Neural progenitor cell (in vitro differentiated cells): ENCODE results near the gene KCNB1. TPM values are rescaled to one million over a fixed set of nuclear protein-coding genes. Genes with fewer than 3 reads are reported as not detected.

ENCODE experiments used
- DNase-seq: peaks from one replicate; pipeline ENCODE4 v3.0.0-alpha.2; 2016; ENCODE audit warnings: low spot score
- H2AFZ ChIP-seq: fragments of 200-600 bp; sonication (generic); replicated peaks from 2 replicates; pipeline ENCODE4 v1.6.1; 2016; ENCODE audit warnings: antibody characterized with exemption
- H3F3A ChIP-seq: fragments of 200-600 bp; sonication (generic); 2 replicates; pipeline ENCODE4 v1.6.1; 2016; ENCODE audit warnings: antibody characterized with exemption, low read depth
- H3K27ac ChIP-seq: fragments of 200-600 bp; sonication (generic); 2 replicates; pipeline ENCODE4 v1.5.1; 2016; ENCODE audit warnings: mild to moderate bottlenecking
- H3K27me3 ChIP-seq: fragments of 200-600 bp; sonication (generic); 2 replicates; pipeline ENCODE4 v1.6.1; 2016; ENCODE audit warnings: mild to moderate bottlenecking, moderate library complexity
- H3K36me3 ChIP-seq: fragments of 200-600 bp; sonication (generic); 2 replicates; pipeline ENCODE4 v1.5.1; 2016
- H3K4me1 ChIP-seq: fragments of 200-600 bp; sonication (generic); 2 replicates; pipeline ENCODE4 v1.6.1; 2016; ENCODE audit warnings: mixed run types
- H3K4me2 ChIP-seq: fragments of 200-600 bp; sonication (generic); 2 replicates; pipeline ENCODE4 v1.6.1; 2016
- H3K4me3 ChIP-seq: fragments of 200-600 bp; sonication (generic); 2 replicates; pipeline ENCODE4 v1.5.1; 2016
- H3K79me2 ChIP-seq: fragments of 200-600 bp; sonication (generic); 2 replicates; pipeline ENCODE4 v1.6.1; 2016; ENCODE audit warnings: low read depth
- H3K9ac ChIP-seq: fragments of 200-600 bp; sonication (generic); 2 replicates; pipeline ENCODE4 v1.6.1; 2016
- H3K9me3 ChIP-seq: fragments of 200-600 bp; sonication (generic); 2 replicates; pipeline ENCODE4 v1.5.1; 2016; ENCODE audit warnings: low read depth
- H4K20me1 ChIP-seq: fragments of 200-600 bp; sonication (generic); 2 replicates; pipeline ENCODE4 v1.6.1; 2016; ENCODE audit warnings: low read depth
- H3K27ac Mint-ChIP-seq: 3 replicates; pipeline ENCODE4 v1.8.0; 2021; ENCODE audit warnings: mixed read lengths
- H3K27me3 Mint-ChIP-seq: 2 replicates; pipeline ENCODE4 v1.8.0; 2022; ENCODE audit warnings: low read depth, mild to moderate bottlenecking, inconsistent platforms, moderate library complexity, mixed read lengths; ENCODE audit not compliant: insufficient read depth
- H3K36me3 Mint-ChIP-seq: 3 replicates; pipeline ENCODE4 v1.8.0; 2021; ENCODE audit warnings: mixed read lengths
- H3K4me1 Mint-ChIP-seq: 3 replicates; pipeline ENCODE4 v1.8.0; 2021; ENCODE audit warnings: mixed read lengths
- H3K4me3 Mint-ChIP-seq: 3 replicates; pipeline ENCODE4 v1.8.0; 2021; ENCODE audit warnings: mild to moderate bottlenecking, moderate library complexity, mixed read lengths
- H3K9me3 Mint-ChIP-seq: 3 replicates; pipeline ENCODE4 v1.8.0; 2020; ENCODE audit warnings: mixed read lengths
- CTCF ChIP-seq: fragments of 200-600 bp; sonication (generic); IDR thresholded peaks from 2 replicates; pipeline ENCODE4 v1.5.1; 2017; ENCODE audit warnings: antibody characterized with exemption, mild to moderate bottlenecking
- EZH2 ChIP-seq: fragments of 200-600 bp; sonication (generic); IDR thresholded peaks from 2 replicates; pipeline ENCODE4 v1.6.1; 2017; ENCODE audit warnings: antibody characterized with exemption, mild to moderate bottlenecking, moderate library complexity
- EZH2phosphoT487 ChIP-seq: fragments of 200-600 bp; sonication (generic); IDR thresholded peaks from 2 replicates; pipeline ENCODE4 v1.6.1; 2017; ENCODE audit warnings: antibody characterized with exemption
- total RNA-seq: library from RNA; depleted of rRNA; stranded (reverse); fragments of >200 nt; gene quantifications from 2 replicates; pipeline ENCODE4 v1.2.3, GENCODE V29; 2015; ENCODE audit warnings: low replicate concordance

Gene KCNB1
- total RNA-seq, 1 donor from 2014 or later, result 0.97 TPM

GRCh38 chr20:49466114-49466912, 16.2 kb downstream of the KCNB1 start:
- no peak overlapping the region for H3K4me3 ChIP-seq
- Mint-ChIP-seq H3K36me3 (no peaks in the 10 kb centered on the region), H3K27me3 (peaks cover 7% of the 10 kb centered on the region), H3K4me1 (peaks cover 7% of the 10 kb centered on the region), H3K4me3 (no peak overlapping the region), H3K9me3 (no peaks in the 10 kb centered on the region), H3K27ac (no peak overlapping the region)
- no peak overlapping the region for H3K9ac ChIP-seq
- no peak overlapping the region for H2AFZ ChIP-seq
- H3K4me2 ChIP-seq, result no peak overlapping the region
- H3K4me1 ChIP-seq, result no peaks in the 10 kb centered on the region
- H3F3A ChIP-seq, result no peaks in the 10 kb centered on the region
- H3K36me3 ChIP-seq, result no peaks in the 10 kb centered on the region
- DNase-seq, result no peak
- no peaks in the 10 kb centered on the region for H3K79me2 ChIP-seq
- TF ChIP-seq EZH2phosphoT487, result no peak
- no peak for TF ChIP-seq EZH2
- TF ChIP-seq CTCF, result no peak
- no peaks in the 10 kb centered on the region for H3K9me3 ChIP-seq
- H3K27me3 ChIP-seq, result no peaks in the 10 kb centered on the region
- no peak overlapping the region for H3K27ac ChIP-seq
- H4K20me1 ChIP-seq, result no peaks in the 10 kb centered on the region

- H3K4me1 Mint-ChIP-seq, result peaks cover 7% of the 10 kb centered on the region
- no peaks in the 10 kb centered on the region for H3K9me3 Mint-ChIP-seq
- H3K9me3 ChIP-seq, result no peaks in the 10 kb centered on the region
- DNase-seq, result no peak
- no peaks in the 10 kb centered on the region for H3K36me3 Mint-ChIP-seq
- H3F3A ChIP-seq, result no peaks in the 10 kb centered on the region
- no peaks in the 10 kb centered on the region for H3K79me2 ChIP-seq
- no peak overlapping the region for H3K4me2 ChIP-seq
- H3K27ac Mint-ChIP-seq, result no peak overlapping the region
- H3K27me3 Mint-ChIP-seq, result peaks cover 7% of the 10 kb centered on the region
- no peak overlapping the region for H3K27ac ChIP-seq
- no peak for TF ChIP-seq EZH2phosphoT487
- H3K4me1 ChIP-seq, result no peaks in the 10 kb centered on the region
- no peak overlapping the region for H2AFZ ChIP-seq
- no peaks in the 10 kb centered on the region for H3K27me3 ChIP-seq
- H3K4me3 ChIP-seq, result no peak overlapping the region
- no peaks in the 10 kb centered on the region for H4K20me1 ChIP-seq
- no peaks in the 10 kb centered on the region for H3K36me3 ChIP-seq
- no peak overlapping the region for H3K4me3 Mint-ChIP-seq
- H3K9ac ChIP-seq, result no peak overlapping the region
These were observed 17.9 kb downstream of the KCNB1 start for GRCh38 chr20:49464556-49464955.

- H3K27ac ChIP-seq, result no peak overlapping the region
- H3K4me2 ChIP-seq, result no peak overlapping the region
- no peak overlapping the region for H3K9ac ChIP-seq
- H3K4me1 ChIP-seq, result no peaks in the 10 kb centered on the region
- Mint-ChIP-seq H3K9me3 (no peaks in the 10 kb centered on the region), H3K4me3 (no peak overlapping the region), H3K27ac (no peak overlapping the region), H3K4me1 (peaks cover 7% of the 10 kb centered on the region), H3K27me3 (peaks cover 9% of the 10 kb centered on the region), H3K36me3 (no peaks in the 10 kb centered on the region)
- TF ChIP-seq CTCF, result no peak
- no peak for TF ChIP-seq EZH2
- no peak for TF ChIP-seq EZH2phosphoT487
- no peaks in the 10 kb centered on the region for H3K27me3 ChIP-seq
- no peak for DNase-seq
- H3F3A ChIP-seq, result no peaks in the 10 kb centered on the region
- H3K79me2 ChIP-seq, result no peaks in the 10 kb centered on the region
- no peaks in the 10 kb centered on the region for H3K36me3 ChIP-seq
- H3K4me3 ChIP-seq, result no peak overlapping the region
- H4K20me1 ChIP-seq, result no peaks in the 10 kb centered on the region
- H3K9me3 ChIP-seq, result no peaks in the 10 kb centered on the region
- no peak overlapping the region for H2AFZ ChIP-seq
These were observed 19.8 kb downstream of the KCNB1 start for GRCh38 chr20:49462626-49463025.

- no peaks in the 10 kb centered on the region for H3K36me3 Mint-ChIP-seq
- Histone ChIP-seq H3K9ac (no peak overlapping the region), H3K9me3 (no peaks in the 10 kb centered on the region), H3K4me2 (no peak overlapping the region), H3K79me2 (no peaks in the 10 kb centered on the region), H3K4me3 (no peak overlapping the region), H3K36me3 (no peaks in the 10 kb centered on the region), H3F3A (no peaks in the 10 kb centered on the region), H4K20me1 (no peaks in the 10 kb centered on the region), H3K27me3 (no peaks in the 10 kb centered on the region), H3K4me1 (no peaks in the 10 kb centered on the region), H2AFZ (no peak overlapping the region), H3K27ac (no peak overlapping the region)
- no peak for DNase-seq
- TF ChIP-seq EZH2phosphoT487, result no peak
- TF ChIP-seq EZH2, result no peak
- TF ChIP-seq CTCF, result no peak
- no peak overlapping the region for H3K27ac Mint-ChIP-seq
- no peaks in the 10 kb centered on the region for H3K9me3 Mint-ChIP-seq
- no peak overlapping the region for H3K4me3 Mint-ChIP-seq
- H3K27me3 Mint-ChIP-seq, result peaks cover 5% of the 10 kb centered on the region
- peaks cover 2% of the 10 kb centered on the region for H3K4me1 Mint-ChIP-seq
These were observed 20.4 kb downstream of the KCNB1 start for GRCh38 chr20:49461894-49462620.
